OCI-LY7 (cell line): ENCODE results near the gene MRPL44.

Experiments used
- CTCF ChIP-seq: fragments of 200-600 bp; sonication (generic); conservative IDR thresholded peaks from 2 replicates; pipeline ENCODE4 v1.5.1; 2014; ENCODE audit warnings: mild to moderate bottlenecking, antibody characterized with exemption, low read length, moderate library complexity, mixed read lengths
- EZH2phosphoT487 ChIP-seq: fragments of 200-600 bp; sonication (generic); IDR thresholded peaks from 2 replicates; pipeline ENCODE4 v1.6.1; 2018; ENCODE audit warnings: low read depth, borderline replicate concordance, mild to moderate bottlenecking, mixed run types, antibody characterized with exemption, low read length, moderate library complexity, mixed read lengths

DNA sequence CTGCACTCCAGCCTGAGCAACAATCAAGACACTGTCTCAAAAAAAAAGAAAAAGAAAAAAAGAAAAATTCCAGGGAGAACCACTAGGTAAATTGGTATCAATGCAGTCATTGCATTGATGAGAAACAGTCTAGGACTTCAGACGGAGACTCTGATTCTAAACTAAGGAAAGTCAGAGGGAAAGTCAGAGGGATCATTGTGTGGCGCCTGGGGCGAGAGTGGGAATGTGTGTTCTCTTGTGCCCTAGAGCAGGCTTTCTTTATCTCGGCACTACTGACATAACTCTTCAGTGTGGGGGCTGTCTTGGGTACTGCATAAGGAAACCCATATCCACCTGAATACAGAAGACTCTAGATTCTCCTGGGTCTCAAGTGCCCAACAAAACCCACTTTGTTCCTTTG is 57.1 kb downstream of the MRPL44 start:
- no peak for TF ChIP-seq CTCF
- no peak for TF ChIP-seq EZH2phosphoT487
